RWPE1 (cell line): ENCODE data around the gene BBLN.

Experiments
- CTCF ChIA-PET: fragments of 350-600 bp; sonication (Branson Sonifier 250); formaldehyde crosslinking; extraction: SDS; loops from one replicate; lab custom pipeline; 2021; lab: Yijun Ruan, JAX
- POLR2A ChIA-PET: fragments of 400-600 bp; formaldehyde crosslinking; extraction: SDS; loops from one replicate; lab custom pipeline; 2020; ENCODE audit warnings: antibody characterized with exemption; ENCODE audit not compliant: low non-redundant PET; lab: Yijun Ruan, JAX
- DNase-seq: peaks from one replicate; pipeline ENCODE4 v3.0.0; 2012; ENCODE audit warnings: low spot score
- H3K27ac ChIP-seq: fragments of 450-650 bp; 2 replicates; pipeline ENCODE4 v1.5.1; 2017
- TF ChIP-seq, protein P1 (sequence below): fragments of 450-650 bp; conservative IDR thresholded peaks from 2 replicates; pipeline ENCODE4 v1.5.1; 2017; ENCODE audit warnings: low read depth, mild to moderate bottlenecking

Gene BBLN

GRCh38 chr9:128169492-128169891 is 9.4 kb downstream of the BBLN start:
- no peak for DNase-seq
- H3K27ac ChIP-seq: no peak overlapping the region
- ChIA-PET POLR2A (no interaction called here), CTCF (no interaction called here)
- TF ChIP-seq, protein P1, sequence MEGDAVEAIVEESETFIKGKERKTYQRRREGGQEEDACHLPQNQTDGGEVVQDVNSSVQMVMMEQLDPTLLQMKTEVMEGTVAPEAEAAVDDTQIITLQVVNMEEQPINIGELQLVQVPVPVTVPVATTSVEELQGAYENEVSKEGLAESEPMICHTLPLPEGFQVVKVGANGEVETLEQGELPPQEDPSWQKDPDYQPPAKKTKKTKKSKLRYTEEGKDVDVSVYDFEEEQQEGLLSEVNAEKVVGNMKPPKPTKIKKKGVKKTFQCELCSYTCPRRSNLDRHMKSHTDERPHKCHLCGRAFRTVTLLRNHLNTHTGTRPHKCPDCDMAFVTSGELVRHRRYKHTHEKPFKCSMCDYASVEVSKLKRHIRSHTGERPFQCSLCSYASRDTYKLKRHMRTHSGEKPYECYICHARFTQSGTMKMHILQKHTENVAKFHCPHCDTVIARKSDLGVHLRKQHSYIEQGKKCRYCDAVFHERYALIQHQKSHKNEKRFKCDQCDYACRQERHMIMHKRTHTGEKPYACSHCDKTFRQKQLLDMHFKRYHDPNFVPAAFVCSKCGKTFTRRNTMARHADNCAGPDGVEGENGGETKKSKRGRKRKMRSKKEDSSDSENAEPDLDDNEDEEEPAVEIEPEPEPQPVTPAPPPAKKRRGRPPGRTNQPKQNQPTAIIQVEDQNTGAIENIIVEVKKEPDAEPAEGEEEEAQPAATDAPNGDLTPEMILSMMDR: no peak

- ChIA-PET CTCF (no interaction called here), POLR2A (no interaction called here)
- no peak overlapping the region for H3K27ac ChIP-seq
- TF ChIP-seq, protein P1: no peak
- no peak for DNase-seq
Observed at GRCh38 chr9:128169925-128170324, 9.9 kb downstream of the BBLN start.

- no peak for DNase-seq
- CTCF ChIA-PET: interaction anchor here (0.7 kb wide), 1 partner anchor 66 kb away, joined by 3 read pairs; no protein-coding TSS in a partner anchor
- H3K27ac ChIP-seq: no peak overlapping the region; the same call in 1 of the 2 replicates
- TF ChIP-seq, protein P1: no peak
- POLR2A ChIA-PET: no interaction called here
Observed at GRCh38 chr9:128174062-128174461, 14.0 kb downstream of the BBLN start.

DNA sequence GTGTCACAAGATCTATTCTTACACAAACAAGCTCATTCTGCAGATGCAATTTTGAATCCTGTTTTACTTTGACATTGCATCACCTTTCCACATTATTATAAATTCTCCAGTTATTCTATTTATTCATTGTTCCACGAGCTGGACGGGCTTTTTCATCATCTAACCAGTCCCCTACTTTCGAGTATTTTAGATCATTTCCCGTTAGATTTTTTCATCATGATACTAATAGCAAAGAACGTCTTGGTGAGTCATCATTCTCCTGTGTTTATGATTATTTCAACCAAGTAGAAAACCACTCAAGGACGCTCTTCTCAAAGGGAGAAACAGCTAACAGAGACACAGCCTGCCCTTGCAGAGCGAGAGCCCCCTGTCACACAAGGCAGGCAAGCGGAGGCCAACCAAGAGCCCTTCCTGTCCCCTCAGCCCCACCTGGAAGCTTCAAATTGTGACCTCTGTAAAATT is 15.1 kb downstream of the BBLN start:
- ChIA-PET POLR2A (interaction anchor here (1.1 kb wide), 1 partner anchor 12 kb away, joined by 3 read pairs; no protein-coding TSS in a partner anchor), CTCF (interaction anchor here (0.9 to 1.1 kb wide), 2 partner anchors 16 to 60 kb away, joined by 3 to 4 read pairs; partner anchors contain the start of gene CIZ1)
- TF ChIP-seq, protein P1: no peak
- no peak for DNase-seq
- H3K27ac ChIP-seq: peak overlapping the region; percentile 52

GRCh38 chr9:128175726-128176125 is 15.7 kb downstream of the BBLN start:
- H3K27ac ChIP-seq: peak overlapping the region; percentile 52
- ChIA-PET POLR2A (interaction anchor here (1.1 kb wide), 1 partner anchor 12 kb away, joined by 3 read pairs; no protein-coding TSS in a partner anchor), CTCF (interaction anchor here (0.9 to 1.1 kb wide), 2 partner anchors 15 to 60 kb away, joined by 3 to 4 read pairs; partner anchors contain the start of gene CIZ1)
- no peak for DNase-seq
- TF ChIP-seq, protein P1: no peak

GRCh38 chr9:128178806-128179431 is 18.9 kb downstream of the BBLN start:
- ChIA-PET CTCF (interaction anchor here (1.1 to 1.8 kb wide), 2 partner anchors 9 to 12 kb away, joined by 4 to 5 read pairs; partner anchors contain the start of gene CIZ1), POLR2A (interaction anchor here (1.1 to 1.6 kb wide), 2 partner anchors 11 to 13 kb away, joined by 5 to 9 read pairs; no protein-coding TSS in a partner anchor)
- no peak overlapping the region for H3K27ac ChIP-seq
- TF ChIP-seq, protein P1: no peak
- no peak for DNase-seq
